ENCODE data around the gene EMILIN1. TPM values are rescaled to one million over a fixed set of nuclear protein-coding genes. Genes with fewer than 3 reads are reported as not detected.
"Not testable (repeated sequence)": the region's sequence is repeated elsewhere in the genome, so short reads cannot be mapped to it uniquely, and the experiment has no call there.

The EMILIN1 gene
- total RNA-seq, 1 donor from 2014 or later, result 1.5 TPM

DNA sequence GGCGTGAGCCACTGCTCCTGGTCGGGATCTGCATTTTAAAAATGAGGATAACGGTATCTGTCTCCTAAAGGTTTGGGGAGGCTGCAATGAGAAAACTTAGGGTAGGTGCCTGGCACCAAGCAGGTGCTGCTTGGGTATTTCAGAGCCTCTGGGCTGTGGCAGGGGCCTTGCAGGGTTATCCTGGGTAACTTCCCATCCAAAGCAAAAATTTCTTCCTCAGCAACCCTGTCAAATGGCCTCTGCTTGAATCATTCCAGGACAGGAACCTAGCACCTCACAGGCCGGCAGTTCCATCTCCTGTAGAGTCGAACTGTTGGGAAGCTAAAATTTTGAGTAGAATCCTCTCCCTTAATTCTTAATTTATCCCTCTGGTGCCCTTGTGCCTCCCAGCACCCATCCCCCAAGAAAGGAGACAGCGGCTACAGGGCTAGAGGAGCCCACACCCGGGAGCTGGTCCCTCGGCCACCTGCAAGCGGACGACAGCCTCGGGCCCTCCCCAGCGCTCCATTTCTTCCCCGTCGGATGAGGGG is 39.6 kb downstream of the EMILIN1 start:
- Mint-ChIP-seq H3K4me3 (peak overlapping the region; percentile 73), H3K27me3 (ENCODE audit: insufficient read depth) (peaks cover 38% of the 10 kb centered on the region), H3K9me3 (no peaks in the 10 kb centered on the region), H3K4me1 (ENCODE audit: low read depth) (peaks cover 14% of the 10 kb centered on the region), H3K27ac (no peak overlapping the region), H3K36me3 (ENCODE audit: low read depth) (no peaks in the 10 kb centered on the region)
- intact Hi-C loops (cut with micrococcal nuclease), result no loop called here
- no peak for DNase-seq (ENCODE audit: low spot score)

DNA sequence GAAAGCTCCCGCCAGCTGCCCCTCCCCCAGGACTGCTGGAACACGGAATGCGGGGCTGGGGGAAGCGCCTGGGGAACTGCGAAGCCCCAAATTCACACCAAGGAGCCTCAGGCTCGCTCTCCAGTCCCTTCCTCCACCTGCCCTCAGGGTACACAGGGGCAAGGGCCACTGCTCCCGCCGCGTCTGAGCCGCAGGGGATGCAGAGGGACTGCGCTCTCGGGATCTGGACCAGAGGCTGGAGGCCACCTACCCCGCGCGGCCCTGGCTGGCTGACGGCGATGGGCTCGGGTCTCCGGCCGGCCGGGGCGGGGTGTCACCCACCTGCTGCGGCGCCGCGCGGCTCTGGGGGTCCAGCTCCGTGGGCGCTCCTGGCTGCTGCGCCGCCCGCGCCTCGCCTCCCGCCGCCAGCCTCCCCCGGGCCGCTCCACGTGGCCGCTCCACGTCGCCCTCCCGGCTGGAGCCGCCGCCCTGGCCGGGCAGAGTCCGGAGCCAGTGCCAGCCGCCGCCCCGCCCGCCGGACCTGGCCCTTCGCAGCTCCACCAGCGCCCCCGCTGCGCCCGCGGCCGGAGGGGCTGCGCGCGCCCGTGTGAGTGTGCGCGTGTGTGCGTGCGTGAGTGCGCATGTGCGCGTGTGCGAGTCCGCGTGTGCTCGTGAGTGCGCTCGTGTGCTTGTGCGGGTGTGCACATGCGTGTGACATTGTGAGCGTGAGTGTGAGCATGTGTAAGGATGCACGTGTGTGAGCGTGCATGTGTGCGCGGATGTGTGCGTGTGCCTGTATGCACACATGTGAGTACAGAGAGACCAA is 40.3 kb downstream of the EMILIN1 start, which contains the start of gene CGREF1:
Gene CGREF1 (minus strand): TSS at position 604 of the 805 bp plus-strand sequence. CDS start 14,762 bp downstream, outside the sequence.
- H3K4me3 Mint-ChIP-seq, result peak within 1 kb of the TSS; percentile 81
- peak within 1 kb of the TSS; percentile 31 for H3K27ac Mint-ChIP-seq
- peaks cover 42% of the 10 kb centered on the region for H3K27me3 Mint-ChIP-seq (ENCODE audit: insufficient read depth)
- H3K9me3 Mint-ChIP-seq, result no peaks in the 10 kb centered on the region
- H3K4me1 Mint-ChIP-seq (ENCODE audit: low read depth), result peaks cover 18% of the 10 kb centered on the region
- intact Hi-C loops (cut with micrococcal nuclease), result loop anchor here (1.0 kb wide), 1 partner anchor 16 kb away; the partner anchor contains the start of gene PREB
- DNase-seq (ENCODE audit: low spot score), result no peak
- H3K36me3 Mint-ChIP-seq (ENCODE audit: low read depth), result no peaks in the 10 kb centered on the region

DNA sequence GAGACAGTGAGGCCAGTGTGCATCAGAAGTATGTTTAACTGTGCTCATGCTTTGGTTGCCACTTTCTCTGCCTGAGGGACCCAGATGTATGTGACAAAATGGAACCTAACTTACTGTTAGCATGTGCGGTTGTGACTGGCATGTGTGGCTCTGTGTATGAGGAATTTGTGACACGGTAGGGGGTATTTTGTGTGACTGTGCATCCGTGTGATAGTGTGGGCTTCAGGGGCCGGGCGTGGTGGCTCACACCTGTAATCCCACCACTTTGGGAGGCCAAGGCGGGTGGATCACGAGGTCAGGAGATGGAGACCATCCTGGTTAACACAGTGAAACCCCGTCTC is 40.9 kb downstream of the EMILIN1 start:
- H3K9me3 Mint-ChIP-seq; DNase-seq (ENCODE audit: low spot score); H3K36me3 Mint-ChIP-seq (ENCODE audit: low read depth); H3K27ac Mint-ChIP-seq: not testable (repeated sequence)
- Mint-ChIP-seq H3K4me1 (ENCODE audit: low read depth) (peaks cover 18% of the 10 kb centered on the region), H3K27me3 (ENCODE audit: insufficient read depth) (peaks cover 42% of the 10 kb centered on the region), H3K4me3 (peak overlapping the region; percentile 81)
- intact Hi-C loops (cut with micrococcal nuclease), result loop anchor here (1.0 kb wide), 1 partner anchor 15 kb away; the partner anchor contains the start of gene PREB

DNA sequence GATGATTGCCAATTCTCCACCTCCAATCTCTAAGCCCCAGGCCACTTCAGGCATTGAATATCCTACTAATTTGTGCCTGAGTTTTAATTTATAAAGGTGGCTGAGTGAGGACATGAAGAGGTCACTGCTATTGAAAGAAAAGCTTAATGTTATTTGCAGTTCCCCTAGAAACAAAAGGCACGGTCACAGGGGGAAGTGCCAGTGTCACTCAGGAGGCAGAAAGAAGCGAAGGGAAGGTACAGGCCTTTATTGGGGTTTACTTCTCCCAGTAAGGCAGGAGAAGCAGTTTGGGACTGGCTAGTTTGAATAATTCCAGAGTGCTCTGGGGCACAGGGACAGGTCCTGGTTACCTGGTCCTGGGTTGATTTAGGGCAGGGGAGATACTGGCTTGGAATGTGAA is 43.5 kb downstream of the EMILIN1 start:
- no peak overlapping the region for H3K27ac Mint-ChIP-seq
- H3K4me3 Mint-ChIP-seq, result no peak overlapping the region
- intact Hi-C loops (cut with micrococcal nuclease), result loop anchor here (2.0 kb wide), 1 partner anchor 95 kb away; the partner anchor contains the start of gene CAD
- H3K4me1 Mint-ChIP-seq (ENCODE audit: low read depth), result peaks cover 18% of the 10 kb centered on the region
- H3K27me3 Mint-ChIP-seq (ENCODE audit: insufficient read depth), result peaks cover 42% of the 10 kb centered on the region
- DNase-seq (ENCODE audit: low spot score), result no peak
- no peaks in the 10 kb centered on the region for H3K9me3 Mint-ChIP-seq
- H3K36me3 Mint-ChIP-seq (ENCODE audit: low read depth), result no peaks in the 10 kb centered on the region

DNA sequence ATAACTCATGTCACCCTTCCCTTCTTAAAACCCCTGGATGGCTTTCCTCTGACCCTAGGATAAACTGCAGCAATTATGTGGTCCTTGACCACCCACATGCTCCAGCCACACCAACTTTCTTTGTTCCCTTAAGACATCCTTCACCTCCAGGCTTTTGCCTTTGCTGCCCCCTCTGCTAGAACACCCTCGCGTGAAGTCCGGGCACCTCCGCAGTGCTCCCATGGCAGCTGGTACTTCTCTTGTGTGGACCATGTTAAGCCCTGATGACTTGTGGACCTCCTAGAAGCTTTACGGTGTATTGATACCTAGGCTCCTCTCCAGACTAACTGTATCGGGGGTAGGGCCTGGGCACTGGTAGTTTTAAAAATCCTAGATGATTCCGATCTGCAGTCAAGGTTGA is 44.4 kb downstream of the EMILIN1 start:
- peak overlapping the region; percentile 27 for H3K27ac Mint-ChIP-seq
- intact Hi-C loops (cut with micrococcal nuclease), result loop anchor here (1.0 to 2.0 kb wide), 3 partner anchors 12 to 94 kb away; partner anchors contain the start of genes CAD and PREB
- peaks cover 35% of the 10 kb centered on the region for H3K27me3 Mint-ChIP-seq (ENCODE audit: insufficient read depth)
- no peaks in the 10 kb centered on the region for H3K36me3 Mint-ChIP-seq (ENCODE audit: low read depth)
- H3K4me3 Mint-ChIP-seq, result peak overlapping the region; percentile 88
- H3K9me3 Mint-ChIP-seq, result no peaks in the 10 kb centered on the region
- H3K4me1 Mint-ChIP-seq (ENCODE audit: low read depth), result peaks cover 18% of the 10 kb centered on the region
- no peak for DNase-seq (ENCODE audit: low spot score)

DNA sequence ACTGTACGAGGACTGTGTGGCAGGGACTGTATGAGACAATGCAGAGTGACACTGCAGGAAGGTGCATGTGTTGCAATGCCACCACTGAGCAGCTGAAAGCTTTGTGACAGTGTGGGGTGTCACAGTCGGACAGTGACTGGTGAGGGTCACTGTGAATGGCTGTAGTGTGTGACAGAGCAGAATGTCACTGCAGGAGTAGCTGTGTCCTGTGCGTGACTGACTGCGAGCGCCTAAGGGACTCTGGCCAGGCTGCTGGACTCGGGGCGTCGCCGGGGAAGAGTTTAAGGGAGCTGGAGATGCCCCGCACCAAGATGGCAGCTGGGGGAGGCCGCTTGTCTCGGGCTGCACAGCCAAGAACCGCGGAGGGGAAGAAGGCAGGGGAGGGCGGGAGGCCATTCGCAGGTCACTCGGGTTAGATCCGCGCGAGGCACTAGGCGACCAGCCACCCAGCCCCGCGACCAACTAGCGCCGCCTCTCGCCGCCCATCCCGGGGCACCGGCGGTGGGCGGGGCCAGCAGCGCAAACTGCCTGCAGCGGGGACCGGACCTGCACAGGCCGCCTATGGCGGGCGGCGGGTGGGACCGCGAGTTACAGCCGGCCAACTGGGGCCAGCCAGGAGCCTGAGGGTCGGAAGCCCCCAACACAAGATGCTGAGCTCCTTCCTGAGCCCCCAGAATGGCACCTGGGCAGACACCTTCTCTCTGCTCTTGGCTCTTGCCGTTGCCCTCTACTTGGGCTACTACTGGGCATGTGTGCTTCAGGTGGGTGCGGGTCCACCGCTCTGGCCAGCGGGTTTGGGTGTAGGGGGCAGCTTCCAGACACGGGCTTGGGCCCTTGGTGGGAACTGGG is 45.1 kb downstream of the EMILIN1 start, which contains the start of gene ABHD1:
Gene ABHD1 (plus strand): TSS at position 514 of the 849 bp plus-strand sequence. CDS start 134 bp downstream, at position 648.
- no peaks in the 10 kb centered on the region for H3K9me3 Mint-ChIP-seq
- peak within 1 kb of the TSS; percentile 55 for H3K27ac Mint-ChIP-seq
- H3K4me1 Mint-ChIP-seq (ENCODE audit: low read depth), result peaks cover 18% of the 10 kb centered on the region
- H3K27me3 Mint-ChIP-seq (ENCODE audit: insufficient read depth), result peaks cover 31% of the 10 kb centered on the region
- intact Hi-C loops (cut with micrococcal nuclease), result loop anchor here (1.0 to 2.0 kb wide), 3 partner anchors 11 to 93 kb away; partner anchors contain the start of genes CAD and PREB
- H3K4me3 Mint-ChIP-seq, result peak within 1 kb of the TSS; percentile 88
- peak; percentile 71 for DNase-seq (ENCODE audit: low spot score)
- H3K36me3 Mint-ChIP-seq (ENCODE audit: low read depth), result no peaks in the 10 kb centered on the region

DNA sequence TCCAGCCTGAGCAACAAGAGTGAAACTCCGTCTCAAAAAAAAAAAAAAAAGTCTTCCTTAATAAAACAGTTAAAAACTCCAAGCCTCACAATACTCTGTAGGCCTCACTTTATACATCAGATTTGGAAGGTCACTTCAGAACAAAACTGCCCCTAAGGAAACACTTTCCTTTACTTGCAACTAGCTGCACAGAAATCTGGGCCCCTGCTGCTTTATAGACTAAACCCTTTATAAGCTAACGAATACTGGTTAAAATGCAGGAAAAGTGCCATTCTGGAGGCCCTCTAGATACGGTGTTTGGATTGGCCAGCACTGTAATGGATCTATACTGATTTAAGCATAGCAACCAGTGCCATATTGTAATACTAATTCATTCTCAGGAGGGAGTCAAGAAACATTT is 46.7 kb downstream of the EMILIN1 start:
- Mint-ChIP-seq H3K36me3 (ENCODE audit: low read depth) (peaks cover 5% of the 10 kb centered on the region), H3K4me1 (ENCODE audit: low read depth) (peaks cover 9% of the 10 kb centered on the region), H3K4me3 (no peak overlapping the region), H3K27me3 (ENCODE audit: insufficient read depth) (peaks cover 19% of the 10 kb centered on the region), H3K27ac (no peak overlapping the region), H3K9me3 (no peaks in the 10 kb centered on the region)
- no peak for DNase-seq (ENCODE audit: low spot score)
- intact Hi-C loops (cut with micrococcal nuclease), result no loop called here

DNA sequence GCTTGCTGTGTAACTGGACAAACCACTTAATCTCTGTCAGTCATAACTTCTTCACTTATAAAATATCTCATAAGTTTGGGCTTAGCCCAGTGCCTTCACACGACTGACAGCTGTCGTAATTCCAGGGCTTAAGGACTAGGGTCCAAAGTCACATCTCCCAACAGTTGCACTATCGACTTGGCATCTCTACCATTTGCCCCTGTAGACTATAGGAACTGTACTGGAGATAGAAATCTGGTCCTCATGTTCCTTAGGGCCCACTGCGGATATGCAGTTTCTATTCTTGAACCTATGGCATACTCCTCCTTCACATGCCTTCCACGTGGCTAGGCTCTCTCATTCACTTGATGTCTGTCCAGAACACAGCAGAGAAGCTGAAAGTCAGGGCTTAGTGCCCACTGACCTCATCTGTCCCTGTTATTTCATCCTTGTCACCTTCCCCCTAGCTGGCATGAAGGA is 47.9 kb downstream of the EMILIN1 start:
- no peak for DNase-seq (ENCODE audit: low spot score)
- Mint-ChIP-seq H3K4me3 (no peak overlapping the region), H3K4me1 (ENCODE audit: low read depth) (peaks cover 7% of the 10 kb centered on the region), H3K27ac (no peak overlapping the region), H3K27me3 (ENCODE audit: insufficient read depth) (peaks cover 16% of the 10 kb centered on the region), H3K36me3 (ENCODE audit: low read depth) (peaks cover 13% of the 10 kb centered on the region), H3K9me3 (no peaks in the 10 kb centered on the region)
- intact Hi-C loops (cut with micrococcal nuclease), result no loop called here

DNA sequence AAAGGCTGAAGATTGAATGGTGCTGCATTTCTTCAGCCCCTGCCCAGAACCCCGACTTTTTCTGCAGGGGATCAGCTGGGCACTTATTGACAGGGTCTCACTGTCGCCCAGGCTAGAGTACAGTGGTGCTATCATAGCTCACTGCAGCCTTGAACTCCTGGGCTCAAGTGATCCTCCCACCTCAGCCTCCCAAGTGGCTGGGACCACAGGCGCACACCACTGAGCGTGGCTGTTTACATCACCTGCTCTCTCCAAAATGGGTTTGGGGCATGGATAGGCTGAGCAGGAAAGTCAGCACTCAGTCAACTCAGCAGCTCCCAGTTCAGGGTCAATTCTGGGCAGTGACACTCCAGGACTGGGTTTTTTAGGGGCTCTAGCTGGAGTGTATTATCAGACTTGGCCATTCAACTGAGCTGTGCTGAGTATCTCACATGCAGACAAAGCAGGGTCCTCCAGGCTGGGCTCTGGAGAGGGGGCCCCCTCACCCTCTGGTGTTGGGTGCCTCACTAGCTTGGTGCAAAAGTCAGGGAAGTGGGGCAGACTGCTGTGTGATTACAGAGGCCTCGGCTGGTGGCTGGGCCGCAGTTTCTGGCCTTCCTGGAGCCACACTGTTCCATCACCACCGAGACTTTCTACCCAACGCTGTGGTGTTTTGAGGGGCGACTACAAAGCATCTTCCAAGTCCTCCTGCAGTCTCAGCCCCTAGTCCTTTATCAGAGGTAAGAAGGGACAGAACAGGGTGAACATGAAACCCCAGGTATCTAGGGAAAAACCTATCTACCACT is 49.7 kb downstream of the EMILIN1 start:
- Mint-ChIP-seq H3K4me1 (ENCODE audit: low read depth) (peaks cover 9% of the 10 kb centered on the region), H3K4me3 (no peak overlapping the region), H3K9me3 (no peaks in the 10 kb centered on the region), H3K27ac (no peak overlapping the region), H3K27me3 (ENCODE audit: insufficient read depth) (peaks cover 4% of the 10 kb centered on the region), H3K36me3 (ENCODE audit: low read depth) (peaks cover 19% of the 10 kb centered on the region)
- no peak for DNase-seq (ENCODE audit: low spot score)
- intact Hi-C loops (cut with micrococcal nuclease), result no loop called here

DNA sequence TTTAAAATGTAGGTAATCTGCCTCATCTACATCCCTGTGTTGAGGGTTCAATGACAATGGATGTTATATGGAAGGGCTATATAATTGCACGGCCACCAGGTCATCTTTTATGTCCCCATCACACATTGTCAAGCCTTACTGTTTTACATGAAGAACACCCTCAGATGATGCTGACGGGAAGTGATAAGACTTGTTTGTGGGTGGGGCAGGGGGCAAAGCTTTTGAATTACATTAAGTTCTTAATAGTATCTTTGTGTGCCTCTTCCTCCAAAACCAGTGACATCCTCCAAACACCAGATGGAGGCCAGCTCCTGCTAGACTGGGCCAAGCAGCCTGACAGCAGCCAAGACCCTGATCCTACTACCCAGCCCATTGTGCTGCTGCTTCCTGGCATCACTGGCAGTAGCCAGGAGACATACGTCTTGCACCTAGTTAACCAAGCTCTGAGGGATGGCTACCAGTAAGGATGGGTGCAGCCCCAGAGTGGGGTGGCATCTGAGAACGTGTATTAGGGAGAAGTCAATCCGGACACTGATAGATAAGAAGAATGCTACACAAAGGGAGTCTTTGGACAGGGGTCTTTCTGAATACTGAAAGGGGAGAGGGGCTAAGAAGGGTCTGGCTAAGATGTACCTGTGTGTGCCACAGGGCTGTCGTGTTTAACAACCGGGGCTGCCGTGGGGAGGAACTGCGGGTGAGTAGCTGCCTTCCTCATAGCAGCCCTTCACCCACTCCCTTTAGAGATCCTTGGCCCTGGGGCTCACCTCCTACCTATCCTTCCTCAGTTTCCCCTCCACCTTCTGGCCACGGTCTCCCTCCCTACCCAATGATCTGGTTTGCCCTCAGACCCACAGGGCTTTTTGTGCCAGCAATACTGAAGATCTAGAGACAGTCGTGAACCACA is 50.5 kb downstream of the EMILIN1 start:
- Mint-ChIP-seq H3K27ac (no peak overlapping the region), H3K4me3 (no peak overlapping the region)
- DNase-seq (ENCODE audit: low spot score), result no peak

DNA sequence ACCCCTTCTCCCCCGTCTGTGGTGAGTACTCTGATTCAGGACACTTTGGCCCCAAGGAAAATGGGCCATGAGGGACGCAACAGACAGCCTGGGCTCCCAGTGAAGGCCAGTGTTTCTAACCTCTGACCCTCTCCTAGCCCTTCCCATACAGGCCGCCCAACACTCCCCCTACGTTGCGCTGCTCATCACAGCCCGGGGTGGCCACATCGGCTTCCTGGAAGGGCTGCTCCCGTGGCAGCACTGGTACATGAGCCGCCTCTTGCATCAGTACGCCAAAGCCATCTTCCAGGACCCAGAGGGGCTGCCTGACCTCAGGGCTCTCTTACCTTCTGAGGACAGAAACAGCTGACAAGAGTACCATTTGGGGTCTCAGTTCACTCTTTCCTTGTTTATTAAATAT is 52.0 kb downstream of the EMILIN1 start:
- Mint-ChIP-seq H3K4me1 (ENCODE audit: low read depth) (peaks cover 12% of the 10 kb centered on the region), H3K4me3 (no peak overlapping the region), H3K36me3 (ENCODE audit: low read depth) (peaks cover 29% of the 10 kb centered on the region), H3K9me3 (no peaks in the 10 kb centered on the region), H3K27me3 (ENCODE audit: insufficient read depth) (no peaks in the 10 kb centered on the region), H3K27ac (no peak overlapping the region)
- no peak for DNase-seq (ENCODE audit: low spot score)
- intact Hi-C loops (cut with micrococcal nuclease), result loop anchor here (5.0 kb wide), 1 partner anchor 78 kb away; the partner anchor contains the start of gene AGBL5

More for the DNA sequence above, 50.5 kb downstream of the EMILIN1 start:
- intact Hi-C loops (cut with micrococcal nuclease), result no loop called here
- Mint-ChIP-seq H3K27me3 (ENCODE audit: insufficient read depth) (no peaks in the 10 kb centered on the region), H3K36me3 (ENCODE audit: low read depth) (peaks cover 27% of the 10 kb centered on the region), H3K4me1 (ENCODE audit: low read depth) (peaks cover 12% of the 10 kb centered on the region), H3K9me3 (no peaks in the 10 kb centered on the region)
